ENCODE results near the gene PRDX1. TPM values are rescaled to one million over a fixed set of nuclear protein-coding genes. Genes with fewer than 3 reads are reported as not detected.

PRDX1 gene
- total and polyA plus RNA-seq, 2 of the 13 experiments (the other 11 are each of a cell fraction or from before 2014, with no cell fraction given) = 761 to 1,898 TPM

DNA sequence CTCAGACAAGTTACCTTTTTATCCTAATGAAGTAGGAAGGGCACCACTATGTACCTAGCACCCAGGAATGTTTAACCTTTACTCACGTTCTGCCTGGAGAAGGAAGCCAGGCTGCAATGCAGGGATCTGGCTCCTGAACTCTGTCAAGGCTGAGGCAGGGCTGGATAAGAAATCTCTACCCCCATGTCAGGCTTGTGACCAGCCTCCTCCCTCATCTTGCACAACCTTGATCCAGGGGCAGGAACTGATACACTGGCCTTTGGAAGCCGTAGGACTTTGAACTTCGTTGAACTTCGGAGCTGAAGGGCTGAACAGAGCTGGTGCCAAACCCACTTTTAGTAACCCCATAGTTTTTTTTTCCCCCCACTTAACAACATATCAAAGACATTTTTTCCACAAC is 20.9 kb upstream of the PRDX1 start (continued):
- TF ChIP-seq, protein P1, sequence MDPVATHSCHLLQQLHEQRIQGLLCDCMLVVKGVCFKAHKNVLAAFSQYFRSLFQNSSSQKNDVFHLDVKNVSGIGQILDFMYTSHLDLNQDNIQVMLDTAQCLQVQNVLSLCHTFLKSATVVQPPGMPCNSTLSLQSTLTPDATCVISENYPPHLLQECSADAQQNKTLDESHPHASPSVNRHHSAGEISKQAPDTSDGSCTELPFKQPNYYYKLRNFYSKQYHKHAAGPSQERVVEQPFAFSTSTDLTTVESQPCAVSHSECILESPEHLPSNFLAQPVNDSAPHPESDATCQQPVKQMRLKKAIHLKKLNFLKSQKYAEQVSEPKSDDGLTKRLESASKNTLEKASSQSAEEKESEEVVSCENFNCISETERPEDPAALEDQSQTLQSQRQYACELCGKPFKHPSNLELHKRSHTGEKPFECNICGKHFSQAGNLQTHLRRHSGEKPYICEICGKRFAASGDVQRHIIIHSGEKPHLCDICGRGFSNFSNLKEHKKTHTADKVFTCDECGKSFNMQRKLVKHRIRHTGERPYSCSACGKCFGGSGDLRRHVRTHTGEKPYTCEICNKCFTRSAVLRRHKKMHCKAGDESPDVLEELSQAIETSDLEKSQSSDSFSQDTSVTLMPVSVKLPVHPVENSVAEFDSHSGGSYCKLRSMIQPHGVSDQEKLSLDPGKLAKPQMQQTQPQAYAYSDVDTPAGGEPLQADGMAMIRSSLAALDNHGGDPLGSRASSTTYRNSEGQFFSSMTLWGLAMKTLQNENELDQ (CRISPR knock-in tag; IDR thresholded peaks at IDR 0.05; ENCODE audit: borderline replicate concordance) = no peak
- TF ChIP-seq ZSCAN25 (CRISPR knock-in tag; IDR thresholded peaks at IDR 0.05) (no peak), SKI (IDR thresholded peaks at IDR 0.05; ENCODE audit: partially characterized antibody) (peak; percentile 39), ZNF747 (CRISPR knock-in tag; IDR thresholded peaks at IDR 0.05; ENCODE audit: borderline replicate concordance) (no peak), STAG1 (CRISPR knock-in tag; IDR thresholded peaks at IDR 0.05) (peak; percentile 16; the same call in 1 of the 2 replicates), ZNF792 (CRISPR knock-in tag; IDR thresholded peaks at IDR 0.05) (0 out of 2 replicates have a peak, but pooled peaks have one; percentile 56), ZNF589 (CRISPR knock-in tag; conservative IDR thresholded peaks at IDR 0.05) (no peak), KDM5A (IDR thresholded peaks at IDR 0.05; ENCODE audit: borderline replicate concordance, low read length) (no peak), EP300 (IDR thresholded peaks at IDR 0.05; ENCODE audit: low read depth in 2 of 2, low read length in 2 of 2) (peak; percentile 63 to 86; a peak in 3 of 4 replicates), EP300 (CRISPR knock-in tag; IDR thresholded peaks at IDR 0.05; ENCODE audit: borderline replicate concordance) (peak; percentile 51; the same call in 1 of the 2 replicates), ZNF350 (CRISPR knock-in tag; IDR thresholded peaks at IDR 0.05; ENCODE audit: borderline replicate concordance, low read depth) (no peak), MEF2D (CRISPR knock-in tag; IDR thresholded peaks at IDR 0.05) (0 out of 2 replicates have a peak, but pooled peaks have one; percentile 20), KDM4B (CRISPR knock-in tag; IDR thresholded peaks at IDR 0.05) (0 out of 2 replicates have a peak, but pooled peaks have one; percentile 40), ZFYVE20 (CRISPR knock-in tag; IDR thresholded peaks at IDR 0.05; ENCODE audit: borderline replicate concordance, low read depth) (no peak), RCOR2 (CRISPR knock-in tag; IDR thresholded peaks at IDR 0.05) (peak; percentile 83; the same call in 1 of the 2 replicates), PRPF4 (IDR thresholded peaks at IDR 0.05; ENCODE audit: low read depth, low read length, poor library complexity, severe bottlenecking) (no peak), PHF8 (CRISPR knock-in tag; IDR thresholded peaks at IDR 0.05) (0 out of 2 replicates have a peak, but pooled peaks have one; percentile 26), MTF1 (CRISPR knock-in tag; IDR thresholded peaks at IDR 0.05) (no peak), ZNF124 (CRISPR knock-in tag; IDR thresholded peaks at IDR 0.05) (0 out of 2 replicates have a peak, but pooled peaks have one; percentile 42)
- TF ChIP-seq, protein P2, sequence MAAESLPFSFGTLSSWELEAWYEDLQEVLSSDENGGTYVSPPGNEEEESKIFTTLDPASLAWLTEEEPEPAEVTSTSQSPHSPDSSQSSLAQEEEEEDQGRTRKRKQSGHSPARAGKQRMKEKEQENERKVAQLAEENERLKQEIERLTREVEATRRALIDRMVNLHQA (CRISPR knock-in tag; IDR thresholded peaks at IDR 0.05) = no peak
- TF ChIP-seq, protein P3, sequence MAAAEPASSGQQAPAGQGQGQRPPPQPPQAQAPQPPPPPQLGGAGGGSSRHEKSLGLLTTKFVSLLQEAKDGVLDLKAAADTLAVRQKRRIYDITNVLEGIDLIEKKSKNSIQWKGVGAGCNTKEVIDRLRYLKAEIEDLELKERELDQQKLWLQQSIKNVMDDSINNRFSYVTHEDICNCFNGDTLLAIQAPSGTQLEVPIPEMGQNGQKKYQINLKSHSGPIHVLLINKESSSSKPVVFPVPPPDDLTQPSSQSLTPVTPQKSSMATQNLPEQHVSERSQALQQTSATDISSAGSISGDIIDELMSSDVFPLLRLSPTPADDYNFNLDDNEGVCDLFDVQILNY (CRISPR knock-in tag; conservative IDR thresholded peaks at IDR 0.05) = no peak
- TF ChIP-seq, protein P4, sequence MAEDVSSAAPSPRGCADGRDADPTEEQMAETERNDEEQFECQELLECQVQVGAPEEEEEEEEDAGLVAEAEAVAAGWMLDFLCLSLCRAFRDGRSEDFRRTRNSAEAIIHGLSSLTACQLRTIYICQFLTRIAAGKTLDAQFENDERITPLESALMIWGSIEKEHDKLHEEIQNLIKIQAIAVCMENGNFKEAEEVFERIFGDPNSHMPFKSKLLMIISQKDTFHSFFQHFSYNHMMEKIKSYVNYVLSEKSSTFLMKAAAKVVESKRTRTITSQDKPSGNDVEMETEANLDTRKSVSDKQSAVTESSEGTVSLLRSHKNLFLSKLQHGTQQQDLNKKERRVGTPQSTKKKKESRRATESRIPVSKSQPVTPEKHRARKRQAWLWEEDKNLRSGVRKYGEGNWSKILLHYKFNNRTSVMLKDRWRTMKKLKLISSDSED (CRISPR knock-in tag; IDR thresholded peaks at IDR 0.05) = no peak
- TF ChIP-seq, protein P5, sequence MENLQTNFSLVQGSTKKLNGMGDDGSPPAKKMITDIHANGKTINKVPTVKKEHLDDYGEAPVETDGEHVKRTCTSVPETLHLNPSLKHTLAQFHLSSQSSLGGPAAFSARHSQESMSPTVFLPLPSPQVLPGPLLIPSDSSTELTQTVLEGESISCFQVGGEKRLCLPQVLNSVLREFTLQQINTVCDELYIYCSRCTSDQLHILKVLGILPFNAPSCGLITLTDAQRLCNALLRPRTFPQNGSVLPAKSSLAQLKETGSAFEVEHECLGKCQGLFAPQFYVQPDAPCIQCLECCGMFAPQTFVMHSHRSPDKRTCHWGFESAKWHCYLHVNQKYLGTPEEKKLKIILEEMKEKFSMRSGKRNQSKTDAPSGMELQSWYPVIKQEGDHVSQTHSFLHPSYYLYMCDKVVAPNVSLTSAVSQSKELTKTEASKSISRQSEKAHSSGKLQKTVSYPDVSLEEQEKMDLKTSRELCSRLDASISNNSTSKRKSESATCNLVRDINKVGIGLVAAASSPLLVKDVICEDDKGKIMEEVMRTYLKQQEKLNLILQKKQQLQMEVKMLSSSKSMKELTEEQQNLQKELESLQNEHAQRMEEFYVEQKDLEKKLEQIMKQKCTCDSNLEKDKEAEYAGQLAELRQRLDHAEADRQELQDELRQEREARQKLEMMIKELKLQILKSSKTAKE (CRISPR knock-in tag; IDR thresholded peaks at IDR 0.05; ENCODE audit: borderline replicate concordance) = no peak
- TF ChIP-seq, protein P6, sequence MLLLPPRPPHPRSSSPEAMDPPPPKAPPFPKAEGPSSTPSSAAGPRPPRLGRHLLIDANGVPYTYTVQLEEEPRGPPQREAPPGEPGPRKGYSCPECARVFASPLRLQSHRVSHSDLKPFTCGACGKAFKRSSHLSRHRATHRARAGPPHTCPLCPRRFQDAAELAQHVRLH (CRISPR knock-in tag; IDR thresholded peaks at IDR 0.05; ENCODE audit: borderline replicate concordance, low read depth) = peak; percentile 28; the same call in 1 of the 2 replicates

Measured in HepG2 (cell line).